Astrocyte (in vitro differentiated cells and primary cell): ENCODE measurements around the gene GNA14.

ENCODE experiments used
- EZH2 ChIP-seq: IDR thresholded peaks from 2 replicates; pipeline ENCODE4 v1.6.1; 2012; ENCODE audit warnings: mild to moderate bottlenecking, low read length, inconsistent platforms; ENCODE audit not compliant: insufficient read depth
- TF ChIP-seq, protein P1 (sequence below): IDR thresholded peaks from 2 replicates; pipeline ENCODE4 v1.5.1; 2011; ENCODE audit warnings: low read depth, mild to moderate bottlenecking, inconsistent platforms, low read length, moderate library complexity; ENCODE audit not compliant: insufficient read depth

DNA sequence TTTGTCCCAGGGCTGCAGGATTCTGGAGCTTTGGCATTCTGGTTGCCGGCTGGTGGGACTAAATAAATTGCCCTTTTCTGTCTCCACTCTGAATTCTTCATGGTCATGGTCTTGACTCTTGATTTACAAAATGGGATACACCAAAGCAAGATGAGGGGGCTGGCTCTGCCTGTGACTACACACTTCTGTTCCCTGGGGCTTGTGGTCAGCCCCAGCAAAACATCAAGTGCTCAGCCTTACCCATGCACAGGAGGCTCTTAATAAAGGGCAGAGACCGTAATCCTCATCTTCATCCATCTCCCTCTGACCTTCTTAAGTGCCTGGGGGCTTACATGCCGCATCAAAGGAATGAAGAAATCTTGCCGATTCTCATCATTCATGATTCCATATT, 198.0 kb downstream of the GNA14 start:
- TF ChIP-seq EZH2: no peak
- TF ChIP-seq, protein P1, sequence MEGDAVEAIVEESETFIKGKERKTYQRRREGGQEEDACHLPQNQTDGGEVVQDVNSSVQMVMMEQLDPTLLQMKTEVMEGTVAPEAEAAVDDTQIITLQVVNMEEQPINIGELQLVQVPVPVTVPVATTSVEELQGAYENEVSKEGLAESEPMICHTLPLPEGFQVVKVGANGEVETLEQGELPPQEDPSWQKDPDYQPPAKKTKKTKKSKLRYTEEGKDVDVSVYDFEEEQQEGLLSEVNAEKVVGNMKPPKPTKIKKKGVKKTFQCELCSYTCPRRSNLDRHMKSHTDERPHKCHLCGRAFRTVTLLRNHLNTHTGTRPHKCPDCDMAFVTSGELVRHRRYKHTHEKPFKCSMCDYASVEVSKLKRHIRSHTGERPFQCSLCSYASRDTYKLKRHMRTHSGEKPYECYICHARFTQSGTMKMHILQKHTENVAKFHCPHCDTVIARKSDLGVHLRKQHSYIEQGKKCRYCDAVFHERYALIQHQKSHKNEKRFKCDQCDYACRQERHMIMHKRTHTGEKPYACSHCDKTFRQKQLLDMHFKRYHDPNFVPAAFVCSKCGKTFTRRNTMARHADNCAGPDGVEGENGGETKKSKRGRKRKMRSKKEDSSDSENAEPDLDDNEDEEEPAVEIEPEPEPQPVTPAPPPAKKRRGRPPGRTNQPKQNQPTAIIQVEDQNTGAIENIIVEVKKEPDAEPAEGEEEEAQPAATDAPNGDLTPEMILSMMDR: no peak
